BLaER1 (cell line): Measurements from ENCODE around the gene COX6B1.

Experiments used
- H3K27ac ChIP-seq: shearing (Covaris generic); formaldehyde crosslinking; 2 replicates; pipeline ENCODE4 v1.8.1; 2022
- H3K27me3 ChIP-seq: shearing (Covaris generic); formaldehyde crosslinking; 2 replicates; pipeline ENCODE4 v1.8.1; 2022
- H3K36me3 ChIP-seq: shearing (Covaris generic); formaldehyde crosslinking; 2 replicates; pipeline ENCODE4 v1.8.1; 2022
- H3K4me1 ChIP-seq: shearing (Covaris generic); formaldehyde crosslinking; 2 replicates; pipeline ENCODE4 v1.8.1; 2022
- H3K4me2 ChIP-seq: shearing (Covaris generic); formaldehyde crosslinking; 2 replicates; pipeline ENCODE4 v1.8.1; 2022
- H3K4me3 ChIP-seq: shearing (Covaris generic); formaldehyde crosslinking; 2 replicates; pipeline ENCODE4 v1.8.1; 2022
- H3K9ac ChIP-seq: shearing (Covaris generic); formaldehyde crosslinking; 2 replicates; pipeline ENCODE4 v1.8.1; 2022
- H3K9me3 ChIP-seq: shearing (Covaris generic); formaldehyde crosslinking; 2 replicates; pipeline ENCODE4 v1.8.1; 2022
- H4K20me1 ChIP-seq: shearing (Covaris generic); formaldehyde crosslinking; 2 replicates; pipeline ENCODE4 v1.8.1; 2022
- Cebpa-rat ChIP-seq: shearing (Covaris generic); IDR thresholded peaks from 2 replicates; pipeline ENCODE4 v1.8.1; 2022

COX6B1 gene

DNA sequence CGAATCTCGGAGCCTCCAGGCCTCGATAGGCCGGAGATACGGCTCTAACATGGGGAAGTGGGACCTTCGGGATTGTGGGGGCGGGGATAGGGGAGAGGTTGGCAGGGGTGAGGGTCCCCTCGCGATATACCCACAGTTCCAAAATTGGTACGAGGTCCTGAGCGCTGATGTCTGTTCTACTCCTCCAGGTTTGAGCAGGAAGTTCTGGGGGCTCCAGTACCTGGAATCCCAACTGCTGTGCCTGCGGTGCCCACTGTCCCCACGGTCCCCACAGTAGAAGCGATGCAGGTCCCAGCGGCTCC, 18.8 kb upstream of the COX6B1 start:
- H3K9me3 ChIP-seq, result no peaks in the 10 kb centered on the region
- H3K4me2 ChIP-seq, result peak overlapping the region; percentile 99
- no peaks in the 10 kb centered on the region for H3K27me3 ChIP-seq
- peak overlapping the region; percentile 84 for H3K27ac ChIP-seq
- peaks cover 44% of the 10 kb centered on the region for H3K36me3 ChIP-seq
- TF ChIP-seq Cebpa-rat, result no peak
- no peaks in the 10 kb centered on the region; the same call in 1 of the 2 replicates for H4K20me1 ChIP-seq
- peaks cover 22% of the 10 kb centered on the region for H3K4me1 ChIP-seq
- H3K4me3 ChIP-seq, result peak overlapping the region; percentile 97
- peak overlapping the region; percentile 91 for H3K9ac ChIP-seq

- Histone ChIP-seq H3K27me3 (no peaks in the 10 kb centered on the region), H3K4me2 (no peak overlapping the region), H3K36me3 (peaks cover 87% of the 10 kb centered on the region), H3K9me3 (no peaks in the 10 kb centered on the region), H4K20me1 (no peaks in the 10 kb centered on the region; the same call in 1 of the 2 replicates), H3K4me1 (peaks cover 13% of the 10 kb centered on the region), H3K27ac (no peak overlapping the region), H3K4me3 (no peak overlapping the region), H3K9ac (no peak overlapping the region)
- TF ChIP-seq Cebpa-rat, result no peak
Measured at GRCh38 chr19:35633727-35634440, 14.2 kb upstream of the COX6B1 start.

DNA sequence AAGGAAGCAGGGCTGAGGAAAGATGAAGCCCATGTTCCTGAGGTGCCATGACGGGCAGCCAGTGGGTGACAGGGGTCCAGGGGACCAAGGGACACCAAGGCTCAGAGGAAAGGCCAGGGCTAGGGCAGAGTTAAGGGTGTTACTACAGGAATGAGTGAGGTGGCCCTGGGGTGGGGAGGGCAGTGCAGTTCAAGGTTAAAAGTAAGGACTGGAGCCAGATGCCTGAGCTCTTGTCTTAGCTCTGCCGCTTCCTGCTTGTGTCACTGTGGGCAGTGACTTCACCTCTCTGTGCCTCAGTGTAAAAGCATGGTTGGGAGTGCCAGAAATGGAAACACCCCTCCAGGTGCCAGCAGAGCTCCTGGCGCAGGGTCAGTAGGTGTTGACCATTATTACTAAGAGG, 11.5 kb upstream of the COX6B1 start:
- H4K20me1 ChIP-seq, result no peaks in the 10 kb centered on the region; the same call in 1 of the 2 replicates
- peaks cover 9% of the 10 kb centered on the region for H3K4me1 ChIP-seq
- H3K9me3 ChIP-seq, result no peaks in the 10 kb centered on the region
- H3K27ac ChIP-seq, result no peak overlapping the region
- no peak overlapping the region for H3K4me2 ChIP-seq
- H3K27me3 ChIP-seq, result no peaks in the 10 kb centered on the region
- H3K36me3 ChIP-seq, result peaks cover 70% of the 10 kb centered on the region
- H3K4me3 ChIP-seq, result no peak overlapping the region
- H3K9ac ChIP-seq, result no peak overlapping the region
- no peak for TF ChIP-seq Cebpa-rat

GRCh38 chr19:35637165-35637564, 11.0 kb upstream of the COX6B1 start:
- Histone ChIP-seq H4K20me1 (no peaks in the 10 kb centered on the region; the same call in 1 of the 2 replicates), H3K4me1 (peaks cover 14% of the 10 kb centered on the region), H3K9me3 (no peaks in the 10 kb centered on the region), H3K27ac (no peak overlapping the region), H3K4me2 (no peak overlapping the region), H3K27me3 (no peaks in the 10 kb centered on the region), H3K36me3 (peaks cover 65% of the 10 kb centered on the region), H3K4me3 (no peak overlapping the region), H3K9ac (no peak overlapping the region)
- TF ChIP-seq Cebpa-rat, result no peak

- H3K9me3 ChIP-seq, result no peaks in the 10 kb centered on the region
- no peak overlapping the region for H3K4me2 ChIP-seq
- peaks cover 43% of the 10 kb centered on the region for H3K36me3 ChIP-seq
- H3K9ac ChIP-seq, result no peak overlapping the region
- no peak for TF ChIP-seq Cebpa-rat
- H3K27ac ChIP-seq, result no peak overlapping the region
- H3K4me3 ChIP-seq, result no peak overlapping the region
- H3K27me3 ChIP-seq, result no peaks in the 10 kb centered on the region
- no peaks in the 10 kb centered on the region; the same call in 1 of the 2 replicates for H4K20me1 ChIP-seq
- peaks cover 25% of the 10 kb centered on the region for H3K4me1 ChIP-seq
Measured at GRCh38 chr19:35639321-35639639, 8.8 kb upstream of the COX6B1 start.

DNA sequence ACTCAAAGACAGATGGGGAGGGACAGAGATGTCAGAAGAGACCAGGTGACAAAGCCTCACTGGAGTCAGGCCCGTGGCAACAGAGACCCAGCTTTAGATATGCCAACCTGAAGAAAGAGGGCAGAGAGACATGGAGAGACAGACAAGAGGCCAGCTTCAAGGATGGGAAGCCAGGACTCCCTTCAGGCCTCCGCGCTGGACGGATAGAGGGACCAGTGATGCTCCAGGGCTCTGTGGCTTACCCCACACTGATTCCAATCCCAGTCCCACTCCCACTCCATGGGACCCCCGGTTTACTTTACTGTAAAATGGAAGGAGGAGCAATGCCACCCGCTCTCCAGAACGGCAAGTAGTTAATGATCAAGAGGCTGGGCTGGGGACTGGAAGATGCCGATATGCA, 8.3 kb upstream of the COX6B1 start:
- H3K4me2 ChIP-seq, result no peak overlapping the region
- peaks cover 38% of the 10 kb centered on the region for H3K36me3 ChIP-seq
- no peak overlapping the region for H3K27ac ChIP-seq
- no peak overlapping the region for H3K9ac ChIP-seq
- H4K20me1 ChIP-seq, result no peaks in the 10 kb centered on the region; the same call in 1 of the 2 replicates
- H3K27me3 ChIP-seq, result no peaks in the 10 kb centered on the region
- no peaks in the 10 kb centered on the region for H3K9me3 ChIP-seq
- TF ChIP-seq Cebpa-rat, result no peak
- H3K4me1 ChIP-seq, result peaks cover 30% of the 10 kb centered on the region
- H3K4me3 ChIP-seq, result no peak overlapping the region

- no peak for TF ChIP-seq Cebpa-rat
- H3K9ac ChIP-seq, result no peak within 1 kb of the TSS
- H3K27me3 ChIP-seq, result no peaks in the 10 kb centered on the region
- peak within 1 kb of the TSS; percentile 93 for H3K4me2 ChIP-seq
- H3K9me3 ChIP-seq, result no peaks in the 10 kb centered on the region
- H3K36me3 ChIP-seq, result peaks cover 20% of the 10 kb centered on the region
- peaks cover 47% of the 10 kb centered on the region for H3K4me1 ChIP-seq
- no peaks in the 10 kb centered on the region for H4K20me1 ChIP-seq
- H3K27ac ChIP-seq, result no peak within 1 kb of the TSS
- H3K4me3 ChIP-seq, result no peak within 1 kb of the TSS
Measured at GRCh38 chr19:35641515-35642151, 6.5 kb upstream of the COX6B1 start, which contains the start of gene ETV2. Gene ETV2, plus strand, starts transcription at chr19:35641745. Its CDS starts 716 bp downstream, at chr19:35642461.

DNA sequence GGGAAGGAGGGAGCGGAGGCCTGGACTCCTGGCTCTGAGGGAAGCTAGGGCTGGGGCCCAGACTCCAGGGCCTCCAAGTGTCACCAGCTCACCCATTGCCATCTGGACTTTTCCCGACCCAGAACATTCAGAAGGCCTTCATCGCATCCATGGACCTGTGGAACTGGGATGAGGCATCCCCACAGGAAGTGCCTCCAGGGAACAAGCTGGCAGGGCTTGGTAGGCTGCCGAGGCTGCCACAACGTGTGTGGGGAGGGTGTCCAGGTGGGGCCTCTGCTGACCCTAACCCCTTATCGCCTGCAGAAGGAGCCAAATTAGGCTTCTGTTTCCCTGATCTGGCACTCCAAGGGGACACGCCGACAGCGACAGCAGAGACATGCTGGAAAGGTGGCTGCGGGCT, 5.8 kb upstream of the COX6B1 start:
- H3K4me3 ChIP-seq, result no peak overlapping the region
- H3K27me3 ChIP-seq, result no peaks in the 10 kb centered on the region
- no peak overlapping the region for H3K9ac ChIP-seq
- H4K20me1 ChIP-seq, result no peaks in the 10 kb centered on the region
- no peak overlapping the region for H3K27ac ChIP-seq
- H3K36me3 ChIP-seq, result peaks cover 13% of the 10 kb centered on the region
- no peak for TF ChIP-seq Cebpa-rat
- peaks cover 51% of the 10 kb centered on the region for H3K4me1 ChIP-seq
- H3K9me3 ChIP-seq, result no peaks in the 10 kb centered on the region
- peak overlapping the region; percentile 93 for H3K4me2 ChIP-seq

GRCh38 chr19:35642798-35643254, 5.3 kb upstream of the COX6B1 start:
- Histone ChIP-seq H3K9me3 (no peaks in the 10 kb centered on the region), H3K27ac (peak overlapping the region; percentile 89), H3K4me3 (peak overlapping the region; percentile 73), H3K4me1 (peaks cover 56% of the 10 kb centered on the region), H3K4me2 (peak overlapping the region; percentile 93), H4K20me1 (no peaks in the 10 kb centered on the region), H3K27me3 (no peaks in the 10 kb centered on the region), H3K36me3 (peaks cover 8% of the 10 kb centered on the region), H3K9ac (peak overlapping the region; percentile 82)
- TF ChIP-seq Cebpa-rat, result no peak
